HG03439 (cell line): ENCODE data around the gene LRRC40.
"Not testable (repeated sequence)": the region's sequence is repeated elsewhere in the genome, so short reads cannot be mapped to it uniquely, and the experiment has no call there.

ENCODE experiments used
- ATAC-seq: cut with Tn5 transposase; IDR thresholded peaks from one replicate; pipeline ENCODE4 v1.9.1; 2021; ENCODE audit warnings: mild to moderate bottlenecking, moderate library complexity; ENCODE audit not compliant: unreplicated experiment

LRRC40 gene

DNA sequence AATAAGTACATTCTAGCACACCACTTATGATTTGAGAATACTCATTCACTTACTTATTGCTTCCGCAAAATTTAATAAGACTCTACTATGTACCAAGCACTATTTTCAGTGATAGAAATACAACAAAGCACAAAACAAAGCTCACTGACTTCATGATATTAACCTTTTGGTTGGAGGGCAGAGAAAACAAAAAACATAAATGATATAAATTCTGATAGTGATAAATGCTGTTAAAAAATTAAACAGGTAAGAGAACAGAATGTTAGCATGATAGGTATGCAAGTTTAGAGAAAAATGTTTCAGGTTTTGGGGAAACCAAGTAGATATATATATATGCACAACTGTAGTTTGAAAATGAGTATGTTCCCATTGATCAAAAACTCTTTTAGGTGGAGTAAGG is 1.2 kb downstream of the LRRC40 start:
- no peak for ATAC-seq

DNA sequence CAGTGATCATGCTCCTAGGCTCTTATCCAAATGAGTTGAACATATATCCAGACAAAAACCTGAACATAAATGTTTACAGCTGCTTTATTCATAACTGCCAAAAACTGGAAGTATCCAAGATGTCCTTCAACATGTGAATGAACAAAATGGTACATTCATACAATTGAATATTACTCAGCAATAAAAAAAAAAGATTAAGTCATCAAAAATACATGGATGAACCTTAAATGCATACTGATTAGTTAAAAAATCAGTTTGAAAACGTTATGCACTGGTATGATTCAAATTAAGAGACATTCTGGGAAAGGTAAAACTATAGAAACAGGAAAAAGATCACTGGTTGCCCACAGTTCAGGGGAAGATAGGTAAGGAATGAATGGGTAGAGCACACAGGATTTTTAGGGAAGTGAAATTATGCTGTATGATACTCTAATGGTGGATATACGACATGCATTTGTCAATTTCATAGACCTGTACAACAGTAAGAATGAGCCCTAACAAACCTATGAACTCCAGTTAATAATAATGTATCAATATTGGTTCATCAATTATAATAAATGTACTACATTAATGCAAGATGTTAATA is 3.1 kb downstream of the LRRC40 start:
- no peak for ATAC-seq

DNA sequence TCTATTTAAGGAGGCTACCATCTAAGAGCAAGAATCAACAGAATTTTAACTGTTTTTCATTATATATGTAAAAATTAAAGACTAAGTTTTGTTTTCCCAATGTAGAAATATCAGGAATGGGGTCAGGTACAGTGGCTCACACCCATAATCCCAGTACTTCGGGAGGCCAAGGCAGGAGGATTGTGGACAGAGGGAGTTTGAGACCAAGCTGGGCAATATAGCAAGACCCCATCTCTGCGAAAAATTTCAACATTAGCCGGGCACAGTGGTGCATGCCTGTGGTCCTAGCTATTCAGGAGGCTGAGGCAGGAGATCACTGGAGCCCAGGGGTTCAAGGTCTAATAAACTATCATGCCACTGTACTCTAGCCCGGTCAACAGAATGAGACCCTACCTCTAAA is 5.3 kb downstream of the LRRC40 start:
- no peak for ATAC-seq

DNA sequence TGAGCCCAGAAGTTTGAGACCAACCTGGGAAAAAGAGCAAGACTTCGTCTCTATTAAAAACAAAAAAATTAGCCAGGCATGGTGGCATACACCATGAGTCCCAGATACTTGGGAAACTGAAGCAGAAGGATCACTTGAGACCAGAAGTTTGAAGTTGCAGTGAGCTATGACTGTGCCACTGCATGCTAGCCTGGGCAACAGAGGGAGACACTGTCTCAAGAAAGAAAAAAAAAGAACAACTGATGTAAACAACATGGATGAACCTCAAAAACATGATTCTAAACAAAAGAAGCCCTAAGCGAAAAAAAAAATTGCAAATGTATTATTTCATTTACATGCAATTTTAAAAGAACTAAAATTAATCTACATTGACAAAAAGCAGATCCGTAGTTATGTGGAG is 9.0 kb downstream of the LRRC40 start:
- no peak for ATAC-seq

DNA sequence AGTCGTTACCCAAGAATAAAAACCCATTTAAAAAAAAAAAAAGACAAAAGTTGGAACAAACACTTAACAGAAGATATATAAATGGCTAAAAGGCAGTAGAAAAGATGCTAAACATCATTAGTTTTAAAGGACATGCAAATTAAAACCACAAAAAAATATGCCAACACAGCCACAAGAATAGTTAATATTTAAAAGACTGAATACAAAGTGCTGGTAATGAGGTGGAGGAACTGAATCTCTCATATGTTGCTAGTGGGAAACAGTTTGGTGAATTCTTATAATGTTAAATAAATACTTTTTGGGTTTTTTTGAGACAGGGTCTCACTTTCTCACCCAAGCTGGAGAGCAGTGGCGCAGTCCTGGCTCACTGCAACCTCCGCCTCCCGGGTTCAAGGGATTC is 10.0 kb downstream of the LRRC40 start:
- ATAC-seq: no peak

DNA sequence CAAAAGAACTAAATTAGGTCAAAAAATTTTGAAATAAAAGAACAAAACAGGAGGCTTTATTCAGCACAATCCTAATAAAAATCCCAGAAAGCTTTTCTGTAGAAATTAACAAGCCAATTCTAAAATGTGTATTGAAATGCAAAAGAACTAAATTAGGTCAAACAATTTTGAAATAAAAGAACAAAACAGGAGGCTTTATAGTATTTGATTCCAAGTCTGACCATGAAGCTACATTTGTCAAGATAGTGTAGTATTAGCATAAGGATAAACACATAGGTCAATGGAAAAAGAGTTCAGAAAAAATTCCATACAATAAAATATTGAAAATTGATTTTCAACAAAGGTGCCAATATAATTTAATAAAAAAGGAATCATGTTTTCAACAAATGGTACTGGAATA is 10.8 kb downstream of the LRRC40 start:
- no peak for ATAC-seq

DNA sequence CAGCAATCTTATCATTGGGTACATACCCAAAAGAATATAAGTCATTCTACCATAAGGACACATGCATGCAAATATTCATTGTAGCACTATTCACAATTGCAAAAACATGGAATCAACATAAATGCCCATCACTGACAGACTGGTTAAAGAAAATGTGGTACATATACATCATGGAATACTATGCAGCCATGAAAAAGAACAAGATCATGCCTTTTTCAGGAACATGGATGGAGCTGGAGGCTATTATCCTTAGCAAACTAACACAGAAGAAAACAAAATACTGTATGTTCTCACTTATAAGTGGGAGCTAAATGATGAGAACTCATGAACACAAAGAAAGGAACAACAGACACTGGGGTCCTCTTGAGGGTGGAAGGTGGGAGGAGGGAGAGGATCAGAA is 12.9 kb downstream of the LRRC40 start:
- not testable (repeated sequence) for ATAC-seq

DNA sequence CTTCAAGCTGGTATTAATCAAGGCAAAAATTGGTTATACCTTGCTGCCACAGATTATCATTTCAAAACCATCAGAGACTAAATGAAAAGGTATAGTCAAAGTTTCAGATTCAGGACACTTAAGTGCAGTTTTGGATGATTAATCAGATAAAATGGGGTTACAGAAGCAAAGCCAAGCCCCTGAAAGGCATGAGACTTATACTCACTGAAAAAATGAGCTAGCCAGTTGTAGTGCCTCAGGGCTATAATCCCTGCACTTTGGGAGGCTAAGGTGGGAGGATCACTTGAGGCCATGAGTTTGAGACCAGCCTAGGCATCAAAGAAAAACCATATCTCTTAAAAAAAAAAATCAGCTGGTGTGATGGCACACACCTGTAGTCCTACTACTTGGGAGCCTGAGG is 15.2 kb downstream of the LRRC40 start:
- ATAC-seq: no peak

DNA sequence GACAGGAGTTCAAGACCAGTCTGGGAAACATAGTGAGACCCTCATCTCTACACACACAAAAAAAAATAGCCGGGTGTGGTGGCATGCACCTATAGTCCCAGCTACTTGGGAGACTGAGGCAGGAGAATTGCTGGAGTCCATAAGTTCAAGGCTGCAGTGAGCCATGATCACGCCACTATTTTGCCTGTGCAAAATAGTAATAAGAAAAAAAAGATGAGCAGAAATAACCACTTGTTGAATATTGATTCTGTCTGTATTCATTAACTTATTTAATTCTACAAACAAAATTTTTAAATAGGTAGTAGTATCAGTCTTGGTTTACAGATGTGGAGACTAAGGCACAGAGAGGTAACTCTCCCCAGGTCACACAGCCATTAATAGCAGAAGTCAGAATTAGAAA is 16.9 kb downstream of the LRRC40 start:
- ATAC-seq: no peak

DNA sequence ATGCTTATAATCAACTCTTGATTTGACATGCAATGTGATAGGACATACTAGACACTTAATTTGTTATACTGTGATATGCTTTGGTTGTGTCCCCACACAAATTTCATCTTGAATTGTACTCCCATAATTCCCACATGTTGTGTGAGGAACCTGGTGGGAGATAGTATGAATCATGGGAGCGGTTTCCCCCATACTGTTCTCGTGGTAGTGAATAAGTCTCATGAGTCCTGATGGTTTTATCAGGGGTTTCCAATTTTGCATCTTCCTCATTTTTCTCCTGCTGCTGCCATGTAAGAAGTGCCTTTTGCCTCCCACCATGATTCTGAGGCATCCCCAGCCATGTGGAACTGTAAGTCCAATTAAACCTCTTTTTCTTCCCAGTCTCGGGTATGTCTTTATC is 20.2 kb downstream of the LRRC40 start:
- not testable (repeated sequence) for ATAC-seq

DNA sequence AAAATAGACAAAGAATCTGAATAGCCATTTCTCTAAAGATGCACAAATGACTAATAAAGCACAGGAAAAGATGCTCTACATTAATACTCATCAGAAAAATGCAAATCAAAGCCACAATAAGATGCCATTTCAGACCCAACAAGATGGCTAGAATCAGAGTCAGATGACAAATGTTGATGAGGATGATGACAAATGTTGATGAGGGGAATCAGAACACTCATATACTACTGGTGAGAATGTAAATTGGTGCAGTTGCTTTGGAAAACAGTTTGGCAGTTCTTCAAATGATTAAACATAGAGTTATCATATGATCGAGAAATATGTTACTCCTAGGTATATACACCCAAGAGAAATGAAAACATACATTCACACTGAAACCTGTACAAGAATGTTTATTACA is 33.9 kb downstream of the LRRC40 start:
- ATAC-seq: no peak

DNA sequence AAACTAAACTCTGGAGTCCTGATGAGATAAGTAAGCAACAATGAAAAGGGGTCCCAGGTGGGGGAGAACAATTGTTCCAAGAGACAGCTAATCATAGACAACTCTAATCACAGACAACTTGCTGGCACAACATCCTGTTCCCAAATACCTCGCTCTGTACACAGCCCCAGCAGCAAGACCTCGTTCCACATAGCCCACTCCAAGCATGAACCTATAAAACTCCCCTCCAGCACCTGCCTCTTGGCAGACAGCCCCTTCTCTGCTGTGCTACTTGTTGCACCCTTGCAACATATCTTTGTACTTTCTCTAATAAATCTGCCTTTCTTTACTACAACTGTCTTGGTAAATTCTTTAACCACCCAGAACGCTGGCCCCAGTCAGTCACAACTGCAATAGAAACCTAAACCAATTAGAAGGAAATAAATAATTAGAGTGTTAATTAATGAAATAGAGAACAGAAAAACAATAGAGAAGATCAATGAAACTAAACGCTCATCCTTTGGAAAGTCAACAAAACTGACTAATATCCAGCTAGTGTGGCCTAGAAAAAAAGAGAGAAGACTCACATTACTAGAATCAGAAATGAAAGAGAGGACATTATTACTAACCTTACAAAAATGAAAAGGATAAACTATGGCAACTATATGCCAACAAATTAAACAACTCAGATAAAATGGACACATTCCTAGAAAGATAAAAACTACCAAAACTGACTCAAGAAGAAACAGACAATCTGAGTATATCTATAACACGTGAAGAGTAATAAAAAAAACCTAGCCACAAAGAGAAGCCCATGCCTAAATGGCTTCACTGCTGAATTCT is 36.1 kb downstream of the LRRC40 start:
- ATAC-seq: no peak

DNA sequence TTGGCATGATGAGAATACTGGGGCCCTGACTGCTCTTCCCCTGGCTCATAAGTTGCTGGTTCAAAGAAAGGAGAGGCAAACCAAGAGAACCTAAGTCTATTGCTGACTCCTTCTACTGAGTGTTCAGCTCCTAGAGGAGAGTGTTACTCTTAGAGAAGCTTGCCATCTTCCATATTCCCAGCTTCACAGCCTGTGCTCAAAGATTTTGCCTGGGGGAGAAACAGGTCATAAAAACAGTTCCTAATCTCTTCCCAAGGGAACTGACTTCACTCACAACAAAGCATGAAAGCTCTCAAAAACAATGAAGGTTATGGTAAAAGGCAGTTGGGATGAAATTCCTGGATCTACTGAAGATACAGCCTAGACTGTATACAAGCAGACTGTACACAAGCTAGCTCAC is 37.1 kb downstream of the LRRC40 start:
- ATAC-seq: no peak

DNA sequence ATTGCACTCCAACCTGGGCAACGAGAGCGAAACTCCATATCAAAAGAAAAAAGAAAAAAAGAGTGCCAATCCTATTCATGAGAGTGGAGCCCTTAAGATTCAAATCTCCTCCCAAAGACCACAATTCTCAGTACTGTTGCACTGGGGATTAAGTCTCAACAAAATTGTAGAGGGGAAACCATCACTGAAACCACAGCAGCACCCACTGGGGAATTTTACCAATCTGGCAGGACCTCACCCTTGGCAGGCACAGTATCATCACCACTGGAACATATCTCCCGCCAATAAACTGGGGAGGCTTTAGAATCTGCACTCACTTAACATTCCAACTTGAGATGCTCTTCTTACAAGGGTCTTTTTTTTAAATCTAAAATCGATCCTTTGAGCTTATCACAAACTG is 41.0 kb downstream of the LRRC40 start:
- no peak for ATAC-seq

DNA sequence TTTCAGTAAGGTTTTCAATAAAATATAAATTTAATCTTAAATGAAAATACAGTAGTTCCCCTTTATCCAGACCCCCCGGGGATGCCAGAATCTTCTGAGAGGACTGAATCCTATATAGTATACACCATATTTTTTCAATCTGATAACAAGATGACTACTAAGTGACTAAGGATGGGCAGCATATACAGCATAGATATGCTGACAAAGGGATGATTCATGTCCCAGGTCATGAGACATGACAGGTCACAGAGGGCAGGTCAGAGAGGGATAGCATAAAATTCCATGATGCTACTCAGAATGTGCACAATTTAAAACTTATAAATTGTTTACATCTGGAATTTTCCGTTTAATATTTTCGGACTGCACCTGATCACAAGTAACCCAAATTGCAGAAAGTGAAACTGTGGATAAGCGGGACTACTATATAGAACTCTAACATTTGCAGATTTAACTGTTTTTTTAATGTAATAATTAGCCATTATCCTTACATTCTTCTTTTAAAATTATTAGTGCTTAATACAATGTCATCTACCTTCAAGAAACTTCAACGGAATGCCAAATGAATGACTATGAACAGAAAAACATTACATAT is 48.8 kb downstream of the LRRC40 start:
- no peak for ATAC-seq

DNA sequence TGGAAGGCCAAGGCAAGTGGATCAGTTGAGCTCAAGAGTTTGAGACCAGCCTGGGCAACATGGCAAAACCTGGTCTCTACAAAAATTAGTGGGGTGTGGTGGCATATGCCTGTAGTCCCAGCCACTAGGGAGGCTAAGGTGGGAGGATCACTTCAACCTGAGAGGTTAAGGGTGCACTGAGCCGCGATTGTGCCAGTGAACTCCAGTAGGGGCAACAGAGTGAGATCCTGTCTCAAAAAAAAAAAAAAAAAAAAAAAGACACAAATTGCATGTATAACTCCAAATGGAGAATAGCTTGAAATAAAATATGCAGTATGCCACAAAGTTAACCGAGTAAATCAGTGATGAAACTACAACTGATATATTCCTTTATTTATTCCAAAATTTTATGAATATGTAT is 51.6 kb downstream of the LRRC40 start:
- ATAC-seq: no peak

DNA sequence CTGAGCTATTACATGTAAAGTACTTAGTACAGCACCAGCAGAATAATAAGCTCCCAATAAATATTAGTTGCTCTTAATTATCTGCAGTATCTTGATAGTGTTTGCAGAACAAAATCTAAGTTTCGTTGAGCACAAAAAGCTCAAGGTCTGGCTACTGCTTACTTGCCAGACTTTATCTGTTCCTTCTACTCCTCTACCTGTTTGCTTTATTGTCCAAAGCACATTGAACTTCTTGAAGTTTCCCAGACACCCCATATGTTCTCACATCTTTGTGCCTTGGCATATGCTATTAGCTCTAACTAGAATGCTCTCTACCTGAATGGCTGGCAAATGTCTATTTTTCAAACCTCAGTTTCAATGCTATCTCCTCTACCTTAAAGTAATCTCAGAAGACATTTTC is 54.9 kb downstream of the LRRC40 start:
- no peak for ATAC-seq

DNA sequence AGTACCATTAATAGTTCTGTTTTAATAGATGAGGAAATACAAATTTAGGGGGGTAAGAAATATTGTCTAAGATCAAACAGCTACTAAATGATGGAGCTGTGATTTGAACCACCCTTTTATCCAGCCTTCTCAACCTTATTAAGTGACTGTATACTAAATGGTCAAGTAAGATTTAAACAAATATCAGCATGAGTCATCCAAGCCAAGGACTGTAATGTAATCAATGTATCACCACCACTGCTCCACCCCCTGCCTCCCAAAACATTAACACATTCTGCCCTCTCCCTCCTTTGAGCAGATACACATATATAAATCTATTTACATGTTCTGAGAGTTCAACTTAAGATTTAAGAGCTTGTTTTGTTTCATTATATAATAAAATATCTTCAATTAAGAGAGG is 58.9 kb downstream of the LRRC40 start:
- no peak for ATAC-seq

DNA sequence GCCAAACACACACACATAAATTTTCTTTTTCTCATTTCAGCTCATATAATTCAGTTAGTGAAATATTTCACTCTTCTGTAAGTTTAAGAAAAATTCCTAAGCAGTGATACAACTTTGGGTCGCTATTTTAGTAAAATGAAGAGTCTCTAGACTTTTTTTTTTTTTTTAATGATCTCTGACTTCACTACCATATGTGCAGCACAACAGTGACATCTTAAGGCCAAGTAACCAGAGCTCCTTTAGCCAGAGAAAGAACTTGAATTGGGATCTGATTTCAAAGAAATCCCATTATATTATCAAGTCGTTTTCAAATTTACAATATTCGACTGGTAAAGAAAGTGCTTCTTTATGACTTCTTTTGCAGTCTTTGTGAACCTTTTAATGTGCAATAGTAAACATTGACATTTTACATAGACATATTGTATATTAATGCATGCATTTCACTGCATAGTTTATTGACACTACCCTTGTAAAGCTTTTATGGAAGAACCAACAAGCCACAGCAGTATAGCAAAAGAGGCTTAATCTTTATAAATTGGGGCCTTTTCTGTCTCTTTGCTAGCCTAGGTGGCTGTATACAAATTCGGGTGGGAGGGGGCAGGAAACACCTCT is 62.2 kb downstream of the LRRC40 start:
- no peak for ATAC-seq

DNA sequence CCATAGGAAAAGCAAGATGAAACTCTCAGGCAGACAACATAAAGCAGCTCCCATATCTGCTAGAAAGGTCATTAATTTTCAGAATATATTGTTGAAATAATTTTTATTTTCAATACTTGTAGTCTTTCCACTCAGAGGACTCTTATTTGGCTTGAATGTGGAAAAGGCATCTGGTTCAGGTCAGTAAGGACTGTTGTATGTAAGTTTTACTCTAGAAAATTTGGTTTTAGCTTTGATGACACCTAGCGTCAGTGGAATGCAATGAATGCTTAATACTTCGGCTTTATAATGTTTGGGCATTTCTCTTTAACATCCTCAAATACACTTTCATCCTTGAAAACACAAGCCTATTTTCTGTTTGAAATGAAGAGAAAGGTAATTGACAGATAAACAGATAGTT is 63.3 kb downstream of the LRRC40 start:
- ATAC-seq: no peak

DNA sequence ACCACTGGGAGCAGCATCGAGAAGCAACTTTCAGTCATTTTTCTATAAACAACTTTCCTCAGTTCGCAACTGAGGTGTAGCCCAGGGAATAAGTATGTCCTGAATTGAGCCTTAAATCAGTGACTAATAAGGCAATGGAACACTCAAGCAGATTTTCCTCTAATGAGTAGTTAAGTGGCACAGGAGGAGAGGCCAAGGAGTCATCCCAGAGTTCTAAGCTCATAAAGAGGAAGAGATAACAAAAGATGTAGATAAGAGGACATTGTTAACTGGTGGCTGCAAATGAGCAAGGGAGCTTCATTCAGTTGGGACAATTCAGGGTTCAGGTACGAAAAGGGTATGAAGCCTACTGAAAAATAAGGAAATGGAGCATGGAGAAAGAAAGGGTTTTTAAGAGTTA is 64.5 kb downstream of the LRRC40 start:
- ATAC-seq: no peak

DNA sequence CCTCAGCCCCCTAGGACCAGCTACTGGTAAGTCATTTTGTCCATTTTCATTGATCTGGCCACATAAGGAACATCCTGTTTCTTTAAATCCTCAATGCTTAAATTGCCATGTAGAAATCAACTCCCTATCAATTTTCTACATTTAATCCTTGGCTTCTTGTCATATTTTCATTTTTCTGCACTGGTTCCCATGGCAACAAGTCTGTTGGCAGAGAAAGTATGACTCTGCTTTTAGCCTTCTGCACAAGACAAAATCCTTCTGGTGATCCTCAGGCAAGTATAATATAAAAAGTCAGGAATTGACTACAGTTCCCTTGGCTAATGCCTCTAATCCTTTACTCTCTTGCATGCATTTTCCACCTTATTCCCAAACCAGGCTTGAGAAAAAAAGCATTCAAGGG is 65.0 kb downstream of the LRRC40 start:
- no peak for ATAC-seq
